ENCODE results near the gene CLDN9. TPM values are rescaled to one million over a fixed set of nuclear protein-coding genes. Genes with fewer than 3 reads are reported as not detected.
A peak's percentile ranks its signal among the peaks of the same experiment; 100 is the strongest.

Gene CLDN9
- total and polyA plus RNA-seq, 2 donors (not counting 1 experiment from before 2014, with no cell fraction given), result 0.04 TPM; not detected in 1

DNA sequence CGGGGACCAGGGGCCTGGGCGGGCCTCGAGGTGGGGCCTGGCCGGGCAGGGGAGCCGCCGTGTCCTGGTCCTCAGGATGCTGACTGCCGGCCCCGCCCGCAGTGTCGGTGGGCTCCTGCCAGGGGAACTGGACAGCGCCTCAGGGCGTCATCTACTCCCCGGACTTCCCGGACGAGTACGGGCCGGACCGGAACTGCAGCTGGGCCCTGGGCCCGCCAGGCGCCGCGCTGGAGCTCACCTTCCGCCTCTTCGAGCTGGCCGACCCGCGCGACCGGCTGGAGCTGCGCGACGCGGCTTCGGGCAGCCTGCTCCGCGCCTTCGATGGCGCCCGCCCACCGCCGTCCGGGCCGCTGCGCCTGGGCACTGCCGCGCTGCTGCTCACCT, 45.9 kb upstream of the CLDN9 start:
- Histone ChIP-seq H3K4me3 (ENCODE audit: control extremely low read depth in 1 of 5, extremely low read depth in 1 of 5, insufficient read depth in 1 of 5, low read depth in 2 of 5, low read length in 4 of 5) (peak overlapping the region in 2 of 5 experiments; percentile 29 to 37), H3K9me3 (ENCODE audit: control extremely low read depth in 1 of 3, control insufficient read depth in 2 of 3, insufficient read depth in 1 of 3, low read length in 2 of 3) (peaks cover 0 to 28% (median 0%) of the 10 kb centered on the region in 3 donors), H3K9ac (ENCODE audit: low read length) (peak overlapping the region; percentile 35), H3K79me2 (ENCODE audit: control insufficient read depth, insufficient read depth, low read length) (no peaks in the 10 kb centered on the region), H3K4me1 (ENCODE audit: control insufficient read depth in 2 of 2, insufficient read depth in 2 of 2, low read length in 2 of 2) (peaks cover 74 to 76% of the 10 kb centered on the region in 2 donors), H3K4me2 (replicated peaks; ENCODE audit: low read depth, low read length, poor library complexity, severe bottlenecking) (peak overlapping the region; percentile 99), H3K36me3 (replicated peaks in 1 of 2; ENCODE audit: control extremely low read depth in 1 of 2, control insufficient read depth in 1 of 2, extremely low read depth in 1 of 2, insufficient read depth in 2 of 2, low read length in 1 of 2) (no peaks in the 10 kb centered on the region), H2AFZ (ENCODE audit: insufficient read depth, low read depth, low read length, poor library complexity, severe bottlenecking) (peak overlapping the region; percentile 49), H4K20me1 (ENCODE audit: control insufficient read depth, insufficient read depth, low read length, poor library complexity, severe bottlenecking) (peaks cover 34% of the 10 kb centered on the region), H3K27ac (ENCODE audit: low read length in 2 of 2) (no peak overlapping the region), H3K27me3 (replicated peaks in 1 of 4; ENCODE audit: control extremely low read depth in 1 of 4, control insufficient read depth in 3 of 4, insufficient read depth in 4 of 4, low read length in 3 of 4) (peaks cover 0 to 66% (median 20%) of the 10 kb centered on the region in 4 experiments)
- TF ChIP-seq EZH2 (IDR thresholded peaks at IDR 0.05; ENCODE audit: borderline replicate concordance, insufficient read depth, low read depth, low read length, poor library complexity, severe bottlenecking), result no peak
- TF ChIP-seq, protein P1, sequence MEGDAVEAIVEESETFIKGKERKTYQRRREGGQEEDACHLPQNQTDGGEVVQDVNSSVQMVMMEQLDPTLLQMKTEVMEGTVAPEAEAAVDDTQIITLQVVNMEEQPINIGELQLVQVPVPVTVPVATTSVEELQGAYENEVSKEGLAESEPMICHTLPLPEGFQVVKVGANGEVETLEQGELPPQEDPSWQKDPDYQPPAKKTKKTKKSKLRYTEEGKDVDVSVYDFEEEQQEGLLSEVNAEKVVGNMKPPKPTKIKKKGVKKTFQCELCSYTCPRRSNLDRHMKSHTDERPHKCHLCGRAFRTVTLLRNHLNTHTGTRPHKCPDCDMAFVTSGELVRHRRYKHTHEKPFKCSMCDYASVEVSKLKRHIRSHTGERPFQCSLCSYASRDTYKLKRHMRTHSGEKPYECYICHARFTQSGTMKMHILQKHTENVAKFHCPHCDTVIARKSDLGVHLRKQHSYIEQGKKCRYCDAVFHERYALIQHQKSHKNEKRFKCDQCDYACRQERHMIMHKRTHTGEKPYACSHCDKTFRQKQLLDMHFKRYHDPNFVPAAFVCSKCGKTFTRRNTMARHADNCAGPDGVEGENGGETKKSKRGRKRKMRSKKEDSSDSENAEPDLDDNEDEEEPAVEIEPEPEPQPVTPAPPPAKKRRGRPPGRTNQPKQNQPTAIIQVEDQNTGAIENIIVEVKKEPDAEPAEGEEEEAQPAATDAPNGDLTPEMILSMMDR (IDR thresholded peaks at IDR 0.05), result no peak
- Mint-ChIP-seq H3K9me3 (ENCODE audit: insufficient read depth) (no peaks in the 10 kb centered on the region), H3K4me1 (peaks cover 37% of the 10 kb centered on the region), H3K27me3 (peaks cover 13% of the 10 kb centered on the region), H3K4me3 (no peak overlapping the region), H3K27ac (no peak overlapping the region)
- CTCF ChIA-PET, result interaction anchor here (1.3 to 2.3 kb wide), 3 partner anchors 10 to 61 kb away, joined by 4 to 7 read pairs (median 5); no protein-coding TSS in a partner anchor
- ATAC-seq (ENCODE audit: low read depth) (no peak), DNase-seq (peak; percentile 62)
- intact Hi-C loops (cut with micrococcal nuclease), result loop anchor here (5.0 kb wide), 1 partner anchor 56 kb away; the partner anchor contains the start of genes HCFC1R1, THOC6 and TNFRSF12A
- 10% methylated on average over 46 of the region's 46 CpGs for WGBS (ENCODE audit: insufficient coverage)
- POLR2A ChIA-PET, result interaction anchor here (0.6 to 2.0 kb wide), 2 partner anchors 14 to 434 kb away, joined by 10 read pairs; partner anchors contain the start of gene PKMYT1

DNA sequence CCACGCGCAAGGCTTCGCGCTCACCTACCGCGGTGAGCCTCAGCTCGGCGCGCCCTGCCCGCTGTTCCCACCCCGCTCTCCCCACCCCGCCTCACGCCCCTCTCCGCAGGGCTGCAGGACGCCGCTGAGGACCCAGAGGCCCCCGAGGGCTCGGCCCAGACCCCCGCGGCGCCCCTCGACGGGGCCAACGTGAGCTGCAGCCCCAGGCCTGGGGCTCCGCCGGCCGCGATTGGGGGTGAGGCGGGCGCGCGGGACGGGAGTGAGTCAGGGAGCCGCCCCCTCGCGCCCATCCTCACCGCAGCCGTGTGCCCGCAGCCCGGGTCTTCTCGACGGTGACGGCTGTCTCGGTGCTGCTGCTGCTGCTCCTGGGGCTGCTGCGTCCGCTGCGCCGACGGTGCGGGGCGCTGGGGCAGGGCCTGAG, 45.5 kb upstream of the CLDN9 start:
- Mint-ChIP-seq H3K27ac (no peak overlapping the region), H3K4me1 (peaks cover 33% of the 10 kb centered on the region), H3K27me3 (peaks cover 16% of the 10 kb centered on the region), H3K9me3 (ENCODE audit: insufficient read depth) (no peaks in the 10 kb centered on the region), H3K4me3 (peak overlapping the region; percentile 62)
- peak overlapping the region; percentile 49 for H2AFZ ChIP-seq (ENCODE audit: insufficient read depth, low read depth, low read length, poor library complexity, severe bottlenecking)
- no peaks in the 10 kb centered on the region for H3K79me2 ChIP-seq (ENCODE audit: control insufficient read depth, insufficient read depth, low read length)
- 18% methylated on average over 51 of the region's 51 CpGs for WGBS (ENCODE audit: insufficient coverage)
- H4K20me1 ChIP-seq (ENCODE audit: control insufficient read depth, insufficient read depth, low read length, poor library complexity, severe bottlenecking), result peaks cover 34% of the 10 kb centered on the region
- peak overlapping the region; percentile 35 for H3K9ac ChIP-seq (ENCODE audit: low read length)
- H3K27ac ChIP-seq (ENCODE audit: low read length in 2 of 2), result no peak overlapping the region
- ATAC-seq (ENCODE audit: low read depth) (no peak), DNase-seq (no peak)
- H3K9me3 ChIP-seq (ENCODE audit: control extremely low read depth in 1 of 3, control insufficient read depth in 2 of 3, insufficient read depth in 1 of 3, low read length in 2 of 3), result peaks cover 0 to 28% (median 0%) of the 10 kb centered on the region in 3 donors
- intact Hi-C loops (cut with micrococcal nuclease), result loop anchor here (5.0 kb wide), 1 partner anchor 55 kb away; the partner anchor contains the start of genes HCFC1R1, THOC6 and TNFRSF12A
- ChIA-PET POLR2A (interaction anchor here (0.6 to 2.0 kb wide), 2 partner anchors 13 to 434 kb away, joined by 10 read pairs; partner anchors contain the start of gene PKMYT1), CTCF (interaction anchor here (1.3 to 2.3 kb wide), 3 partner anchors 10 to 61 kb away, joined by 4 to 7 read pairs (median 5); no protein-coding TSS in a partner anchor)
- peak overlapping the region; percentile 99 for H3K4me2 ChIP-seq (replicated peaks; ENCODE audit: low read depth, low read length, poor library complexity, severe bottlenecking)
- no peak for TF ChIP-seq EZH2 (IDR thresholded peaks at IDR 0.05; ENCODE audit: borderline replicate concordance, insufficient read depth, low read depth, low read length, poor library complexity, severe bottlenecking)
- TF ChIP-seq, protein P1 (IDR thresholded peaks at IDR 0.05), result no peak
- H3K36me3 ChIP-seq (replicated peaks in 1 of 2; ENCODE audit: control extremely low read depth in 1 of 2, control insufficient read depth in 1 of 2, extremely low read depth in 1 of 2, insufficient read depth in 2 of 2, low read length in 1 of 2), result no peaks in the 10 kb centered on the region
- H3K4me1 ChIP-seq (ENCODE audit: control insufficient read depth in 2 of 2, insufficient read depth in 2 of 2, low read length in 2 of 2), result peaks cover 70 to 73% of the 10 kb centered on the region in 2 donors
- peaks cover 0 to 62% (median 19%) of the 10 kb centered on the region in 4 experiments for H3K27me3 ChIP-seq (replicated peaks in 1 of 4; ENCODE audit: control extremely low read depth in 1 of 4, control insufficient read depth in 3 of 4, insufficient read depth in 4 of 4, low read length in 3 of 4)
- H3K4me3 ChIP-seq (ENCODE audit: control extremely low read depth in 1 of 5, extremely low read depth in 1 of 5, insufficient read depth in 1 of 5, low read depth in 2 of 5, low read length in 4 of 5), result peak overlapping the region in 2 of 5 experiments; percentile 29 to 37
